DMS114 treated with DMSO at 0.1 percent for 48 hours (cell line): ENCODE results near the gene HAP1.
"Not testable (repeated sequence)": the region's sequence is repeated elsewhere in the genome, so short reads cannot be mapped to it uniquely, and the experiment has no call there.

Experiments used
- DNase-seq: peaks from one replicate; lab custom pipeline; 2025; ENCODE audit not compliant: unreplicated experiment; lab: John Stamatoyannopoulos, UW

Gene HAP1

GRCh38 chr17:41691031-41691777 lies 43.2 kb downstream of the HAP1 start:
- no peak for DNase-seq

GRCh38 chr17:41690497-41690896 lies 43.9 kb downstream of the HAP1 start:
- no peak for DNase-seq

GRCh38 chr17:41689497-41690299 lies 44.7 kb downstream of the HAP1 start:
- DNase-seq: peak; percentile 41

GRCh38 chr17:41688641-41689496 lies 45.6 kb downstream of the HAP1 start, which contains the start of gene EIF1:
Gene EIF1, plus strand, starts transcription at chr17:41688885. Its CDS starts 154 bp downstream, at chr17:41689039.
- peak; percentile 96 for DNase-seq

GRCh38 chr17:41687828-41688640 lies 46.4 kb downstream of the HAP1 start:
- peak; percentile 48 for DNase-seq

GRCh38 chr17:41686281-41686680 lies 48.2 kb downstream of the HAP1 start:
- no peak for DNase-seq

GRCh38 chr17:41685753-41686152 lies 48.7 kb downstream of the HAP1 start:
- not testable (repeated sequence) for DNase-seq

GRCh38 chr17:41684035-41684434 lies 50.4 kb downstream of the HAP1 start:
- no peak for DNase-seq

GRCh38 chr17:41683441-41684007 lies 50.9 kb downstream of the HAP1 start:
- no peak for DNase-seq

GRCh38 chr17:41682631-41683030 lies 51.8 kb downstream of the HAP1 start:
- no peak for DNase-seq

GRCh38 chr17:41681776-41682175 lies 52.7 kb downstream of the HAP1 start:
- no peak for DNase-seq

GRCh38 chr17:41680426-41681040 lies 53.9 kb downstream of the HAP1 start:
- no peak for DNase-seq

- DNase-seq: no peak
Observed at GRCh38 chr17:41679740-41680425, 54.6 kb downstream of the HAP1 start.

GRCh38 chr17:41678907-41679739 lies 55.3 kb downstream of the HAP1 start:
- DNase-seq: no peak

- no peak for DNase-seq
Observed at GRCh38 chr17:41678411-41678906, 56.0 kb downstream of the HAP1 start.

- no peak for DNase-seq
Observed at GRCh38 chr17:41676058-41676419, 58.4 kb downstream of the HAP1 start.

GRCh38 chr17:41675157-41676057 lies 59.0 kb downstream of the HAP1 start:
- DNase-seq: not testable (repeated sequence)
